SH-SY5Y (cell line): ENCODE data around the gene OLFM1.

ENCODE experiments used
- GATA2 ChIP-seq: IDR thresholded peaks from 2 replicates; pipeline ENCODE4 v1.6.1; 2011; ENCODE audit warnings: mild to moderate bottlenecking, low read depth, low read length
- GATA3 ChIP-seq: IDR thresholded peaks from 2 replicates; pipeline ENCODE4 v1.6.1; 2011; ENCODE audit warnings: low read depth, mild to moderate bottlenecking, low read length, moderate library complexity

- TF ChIP-seq GATA2 (no peak), GATA3 (no peak)
Observed at GRCh38 chr9:135100241-135100681, 12.8 kb downstream of the OLFM1 start.
